Cerebellar cortex (tissue), 1 donor: Measurements from ENCODE around the gene KIFBP.

Experiments used
- DNase-seq: peaks from one replicate; pipeline ENCODE4 v3.0.0-alpha.2; 2015; ENCODE audit warnings: low spot score

Gene KIFBP

DNA sequence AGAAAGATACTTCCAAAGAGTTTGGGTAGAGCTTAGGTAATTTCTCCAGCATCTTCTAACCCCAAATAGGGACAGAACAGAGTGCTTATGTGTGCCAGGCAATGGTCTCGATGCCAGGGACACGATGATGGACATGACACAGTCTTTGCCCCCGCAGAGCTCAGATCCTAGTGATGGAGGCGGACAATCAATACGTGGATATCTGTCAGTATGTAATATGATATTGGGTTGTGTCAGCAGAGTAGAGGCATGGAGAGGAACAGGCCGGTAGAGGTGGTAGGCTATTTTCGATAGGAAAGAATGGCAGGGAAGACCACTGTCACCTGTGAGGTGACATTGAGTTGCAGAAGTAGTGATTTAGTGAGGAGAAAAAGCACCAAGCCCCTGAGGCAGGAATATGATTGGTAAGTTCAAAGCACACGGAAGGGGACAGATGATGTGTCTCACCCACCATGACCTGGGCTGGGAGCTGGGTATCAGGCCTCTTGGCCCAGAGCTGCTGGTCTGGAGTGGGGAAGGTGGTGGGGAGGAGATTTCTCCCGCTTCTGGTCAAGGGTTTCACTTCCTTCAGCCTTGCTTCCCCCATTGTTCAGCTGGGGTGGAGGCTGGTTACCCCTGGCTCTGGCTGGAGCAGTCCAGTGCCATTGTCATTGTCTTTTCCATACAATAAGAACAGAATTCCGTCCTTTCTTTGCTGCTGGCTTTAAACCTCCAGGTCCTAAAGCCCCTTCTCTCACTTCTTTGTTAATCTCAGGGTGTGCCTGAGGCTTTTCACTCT is 63.3 kb downstream of the KIFBP start:
- DNase-seq: no peak

- no peak for DNase-seq
Measured at GRCh38 chr10:69052736-69053135, 64.1 kb downstream of the KIFBP start.

DNA sequence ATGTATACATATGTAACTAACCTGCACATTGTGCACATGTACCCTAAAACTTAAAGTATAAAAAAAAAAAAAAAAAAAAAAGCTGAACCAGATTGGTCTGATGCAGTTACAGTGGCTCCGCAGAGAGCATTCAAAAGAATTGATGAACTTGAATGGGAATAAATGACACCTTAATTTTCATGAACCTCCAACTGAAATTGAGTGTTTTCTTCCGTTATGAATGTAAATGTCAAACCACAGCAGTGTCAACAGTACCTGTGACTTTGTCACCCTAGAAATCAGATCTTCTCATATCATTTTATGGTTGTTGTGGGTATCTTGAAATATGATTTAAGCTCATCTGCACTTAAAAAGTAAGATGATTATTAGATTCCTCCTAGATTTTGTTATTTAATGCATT is 66.6 kb downstream of the KIFBP start:
- DNase-seq: no peak

- DNase-seq: no peak
Measured at GRCh38 chr10:69056129-69056528, 67.5 kb downstream of the KIFBP start.

DNA sequence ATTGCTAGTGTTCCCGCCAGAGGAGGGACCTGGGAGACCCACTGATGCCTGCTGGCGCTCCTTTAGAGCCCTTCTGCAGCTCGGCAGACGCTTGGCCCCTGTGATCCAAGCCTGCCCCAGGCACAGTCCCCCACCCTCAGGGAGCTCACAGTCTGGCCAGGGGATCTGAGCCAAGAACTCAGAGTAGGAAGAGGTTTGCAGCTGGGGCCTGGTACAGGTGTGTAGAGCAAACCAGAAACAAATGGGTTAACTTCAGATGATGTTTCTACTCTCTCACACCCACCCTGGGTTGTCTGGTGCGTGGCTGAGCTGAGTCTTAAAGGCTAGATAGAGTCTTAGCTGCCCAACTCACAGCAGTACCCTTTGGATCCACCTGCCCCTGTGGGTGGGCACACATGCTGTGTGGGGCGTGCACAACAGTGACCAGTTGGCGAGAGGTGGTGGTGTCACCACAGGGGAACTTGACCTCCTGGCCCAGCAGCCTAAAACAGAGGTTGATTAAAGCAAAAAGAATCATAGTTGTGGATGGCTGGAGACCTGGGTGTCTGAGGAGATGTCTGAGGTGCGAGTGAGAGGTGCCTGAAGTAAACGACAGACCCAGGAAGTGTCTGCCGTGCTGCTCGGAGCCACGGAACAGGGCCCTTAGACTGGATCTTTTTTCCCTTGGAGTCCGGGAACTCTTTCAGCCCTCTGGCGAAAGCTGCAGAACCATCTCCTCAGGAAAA is 68.1 kb downstream of the KIFBP start:
- no peak for DNase-seq

GRCh38 chr10:69057261-69057950 is 68.8 kb downstream of the KIFBP start:
- DNase-seq: no peak

DNA sequence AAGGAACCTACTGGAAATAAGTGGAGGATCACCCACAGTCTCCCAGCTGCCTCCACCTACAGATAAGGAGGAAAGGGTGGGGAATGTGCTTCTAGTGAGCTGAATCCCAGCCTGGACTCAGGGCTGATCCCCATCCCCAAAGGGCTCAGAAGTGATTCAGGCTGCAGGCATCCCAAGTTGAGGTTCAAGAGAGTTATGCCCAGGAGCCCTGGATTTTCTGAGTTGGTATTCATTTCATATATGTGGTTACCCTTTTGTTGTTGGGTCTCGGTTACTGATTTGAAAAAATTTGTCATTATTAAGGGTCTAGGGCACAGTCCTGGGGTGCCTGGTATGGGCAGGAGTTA is 69.3 kb downstream of the KIFBP start:
- DNase-seq: no peak

DNA sequence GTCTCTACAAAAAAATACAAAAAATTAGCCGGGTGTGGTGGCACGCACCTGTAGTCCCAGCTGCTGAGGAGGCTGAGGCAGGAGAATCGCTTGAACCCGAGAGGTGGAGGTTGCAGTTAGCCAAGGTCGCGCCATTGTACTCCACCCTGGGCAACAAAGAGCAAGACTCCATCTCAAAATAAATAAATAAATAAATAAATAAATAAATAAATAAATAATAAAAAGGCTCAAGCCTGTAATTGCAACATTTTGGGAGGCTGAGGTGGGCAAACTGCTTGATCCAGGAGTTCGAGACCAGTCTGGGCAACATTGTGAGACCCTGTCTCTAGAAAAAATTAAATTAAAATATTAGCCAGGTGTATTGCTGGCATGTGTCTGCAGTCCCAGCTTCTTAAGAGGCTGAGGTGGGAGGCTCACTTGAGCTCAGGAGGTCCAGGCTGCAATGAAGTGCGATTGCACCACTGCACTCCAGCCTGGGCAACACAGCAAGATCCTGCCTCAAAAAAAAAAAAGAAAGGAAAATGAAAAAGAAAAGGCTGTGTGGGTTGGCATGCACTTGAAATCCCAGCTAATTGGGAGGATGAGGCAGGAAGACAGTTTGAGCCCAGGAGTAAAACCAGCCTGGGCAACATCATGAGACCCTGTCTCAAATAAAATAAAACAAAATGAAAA is 71.7 kb downstream of the KIFBP start:
- DNase-seq: no peak

- no peak for DNase-seq
Measured at GRCh38 chr10:69061305-69062161, 72.9 kb downstream of the KIFBP start.

GRCh38 chr10:69062901-69063300 is 74.3 kb downstream of the KIFBP start:
- no peak for DNase-seq

GRCh38 chr10:69064762-69065328 is 76.2 kb downstream of the KIFBP start:
- no peak for DNase-seq

GRCh38 chr10:69065406-69066361 is 77.1 kb downstream of the KIFBP start:
- no peak for DNase-seq
